GM04503 (cell line): Measurements from ENCODE around the gene INTS15.
"Not testable (repeated sequence)": the region's sequence is repeated elsewhere in the genome, so short reads cannot be mapped to it uniquely, and the experiment has no call there.

Experiments
- DNase-seq: peaks from one replicate; pipeline ENCODE4 v3.0.0-alpha.2; 2012; ENCODE audit warnings: low read depth

INTS15 gene

DNA sequence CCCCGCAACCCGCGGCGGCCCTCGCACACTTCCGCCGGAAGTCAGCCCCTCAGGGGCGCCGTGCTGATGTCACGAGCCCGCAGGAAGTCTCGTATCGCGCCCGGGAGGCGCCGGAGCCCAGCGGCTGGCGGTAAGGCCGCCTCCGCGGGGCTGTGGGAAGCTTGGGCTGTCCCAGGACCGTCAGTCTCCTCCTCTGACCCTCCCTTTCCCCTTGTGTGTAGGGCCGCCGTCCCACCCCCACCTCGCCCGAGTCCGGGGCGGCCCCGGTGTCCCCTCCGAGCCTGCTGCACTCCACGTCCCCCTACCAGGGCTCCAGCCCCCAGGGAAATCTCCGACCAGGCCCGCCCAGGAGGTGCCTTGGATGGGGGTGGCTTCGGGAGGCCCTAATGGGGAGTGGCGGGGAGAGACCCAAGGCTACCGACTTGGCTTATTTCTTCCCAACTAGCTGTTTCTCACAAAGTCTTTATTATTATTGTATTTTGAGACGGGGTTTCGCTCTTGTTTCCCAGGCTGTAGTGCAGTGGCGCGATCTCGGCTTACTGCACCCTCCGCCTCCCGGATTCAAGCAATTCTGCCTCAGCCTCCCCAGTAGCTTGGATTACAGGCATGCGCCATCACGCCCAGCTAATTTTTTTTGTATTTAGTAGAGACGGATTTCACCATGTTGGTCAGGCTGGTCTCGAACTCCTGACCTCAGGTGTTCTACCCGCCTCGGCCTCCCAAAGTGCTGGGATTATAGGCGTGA lies 12.3 kb upstream of the INTS15 start, which contains the start of gene ZDHHC4:
ZDHHC4 (plus strand) TSS at position 86 of the 745 bp plus-strand sequence. CDS start 3,108 bp downstream, outside the sequence.
- DNase-seq = peak; percentile 47

- no peak for DNase-seq
These were observed 11.4 kb upstream of the INTS15 start for GRCh38 chr7:6578114-6579084.

- DNase-seq = no peak
These were observed 10.4 kb upstream of the INTS15 start for GRCh38 chr7:6579446-6579845.

- DNase-seq = not testable (repeated sequence)
These were observed 3.9 kb upstream of the INTS15 start for GRCh38 chr7:6585746-6586432.

GRCh38 chr7:6588566-6588965 lies 1.3 kb upstream of the INTS15 start:
- DNase-seq = no peak

DNA sequence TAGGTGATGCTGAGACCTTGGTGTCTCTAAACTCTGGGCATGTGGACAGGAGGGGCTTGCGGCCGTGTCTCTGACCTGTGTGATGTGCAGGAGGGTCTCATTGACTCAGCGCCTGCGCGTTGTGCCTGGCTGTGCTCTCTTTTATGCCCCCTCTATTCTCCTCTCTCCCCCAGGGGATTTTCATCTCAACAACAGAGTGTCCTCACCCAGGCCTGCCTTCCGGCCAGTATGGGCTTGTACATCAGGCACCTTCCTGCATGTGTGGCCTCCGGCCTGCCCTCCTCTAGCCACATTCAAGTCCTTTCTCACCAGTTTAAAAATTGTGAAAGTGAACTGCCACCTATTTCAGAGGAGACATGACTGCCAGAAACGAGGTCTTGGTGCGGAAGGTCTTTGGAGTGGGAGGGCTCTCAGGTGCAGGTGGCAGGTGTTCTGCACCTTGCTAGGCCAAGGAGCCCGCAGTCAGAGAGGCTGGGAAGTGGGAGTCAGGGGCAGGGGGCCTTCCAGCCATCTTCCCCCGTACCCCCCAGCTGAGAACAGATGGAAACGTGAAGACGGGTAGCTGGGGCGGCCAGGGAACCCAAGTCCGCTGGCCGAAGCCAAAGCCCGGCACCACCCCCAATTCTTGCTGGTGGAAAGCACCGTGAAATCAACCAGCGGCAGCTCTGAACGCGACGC lies 531 bp upstream of the INTS15 start:
- DNase-seq = no peak

DNA sequence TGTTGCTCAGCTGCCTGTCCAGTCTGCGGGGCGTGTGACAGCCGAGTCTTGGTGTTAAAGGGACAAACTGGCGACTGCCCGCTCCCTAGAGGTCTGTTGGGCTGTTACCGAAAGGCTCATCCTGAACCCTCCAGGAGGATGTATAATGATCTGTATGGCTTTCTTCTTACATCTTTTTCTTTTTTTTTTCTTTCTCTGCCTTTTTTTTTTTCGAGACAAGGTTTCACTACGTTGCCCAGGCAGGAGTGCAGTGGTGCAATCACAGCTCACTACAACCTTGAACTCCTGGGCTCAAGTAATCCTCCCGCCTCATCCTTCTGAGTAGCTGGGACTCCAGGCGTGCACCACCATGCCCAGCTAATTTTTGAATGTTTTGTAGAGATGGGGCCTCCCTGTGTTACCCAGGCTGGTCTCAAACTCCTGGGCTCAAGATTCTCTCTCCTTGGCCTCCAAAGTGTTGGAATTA lies 857 bp downstream of the INTS15 start:
- no peak for DNase-seq

GRCh38 chr7:6600093-6600492 lies 10.3 kb downstream of the INTS15 start:
- DNase-seq = no peak

- DNase-seq = no peak
These were observed 14.6 kb downstream of the INTS15 start for GRCh38 chr7:6604458-6604857.

DNA sequence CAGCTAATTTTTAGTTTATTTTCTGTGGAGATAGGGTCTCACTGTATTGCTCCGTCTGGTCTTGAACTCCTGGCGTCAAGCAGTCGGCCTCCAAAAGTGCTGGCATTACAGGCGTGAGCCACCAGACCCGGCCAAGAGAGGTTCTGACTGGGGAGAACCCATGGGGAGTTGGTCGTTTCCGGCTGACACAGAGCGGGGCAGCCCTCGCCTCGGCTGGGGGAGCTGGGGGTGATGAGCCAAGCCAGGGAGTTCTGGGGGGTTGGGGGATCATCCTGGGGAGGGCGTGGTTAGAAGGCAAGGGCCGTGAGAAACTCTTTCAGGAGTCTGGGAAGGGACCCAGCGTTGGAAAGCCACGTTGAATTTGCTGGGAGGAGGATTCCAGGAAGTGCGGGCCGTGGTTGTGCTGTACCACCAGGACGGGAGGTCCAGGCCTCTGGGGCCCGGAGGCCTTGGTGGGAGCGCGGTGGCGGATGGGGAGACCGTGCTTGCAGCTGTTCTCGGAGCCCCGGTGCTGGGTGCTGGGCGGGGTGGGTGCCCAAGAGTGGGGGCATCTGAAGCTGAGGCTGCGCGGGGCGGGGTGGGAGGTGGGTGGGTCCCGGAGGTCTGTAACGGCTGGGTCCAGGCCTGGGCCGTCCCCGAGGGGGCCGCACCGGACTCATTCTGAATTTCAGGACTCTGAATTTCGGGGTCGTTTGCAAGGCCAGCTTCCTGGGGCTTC lies 17.2 kb downstream of the INTS15 start:
- no peak for DNase-seq

GRCh38 chr7:6607651-6608051 lies 17.8 kb downstream of the INTS15 start:
- DNase-seq = no peak

- no peak for DNase-seq
These were observed 18.3 kb downstream of the INTS15 start for GRCh38 chr7:6608081-6608480.

DNA sequence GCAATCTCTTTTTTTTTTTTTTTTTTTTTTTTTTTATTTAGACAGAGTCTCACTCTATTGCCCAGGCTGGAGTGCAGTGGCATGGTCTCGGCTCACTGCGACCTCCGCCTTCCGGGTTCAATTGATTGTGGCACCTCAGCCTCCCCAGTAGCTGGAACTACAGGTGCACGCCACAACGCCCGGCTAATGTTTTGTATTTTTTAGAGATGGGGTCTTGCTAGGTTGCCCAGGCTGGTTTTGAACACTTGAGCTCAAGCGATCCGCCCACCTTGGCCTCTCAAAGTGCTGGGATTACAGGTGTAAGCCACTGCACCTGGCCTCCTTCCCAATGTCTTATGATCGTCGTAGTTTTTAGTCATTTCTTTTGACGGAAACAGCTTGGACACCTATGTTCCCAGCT lies 19.0 kb downstream of the INTS15 start:
- no peak for DNase-seq

- DNase-seq = no peak
These were observed 23.0 kb downstream of the INTS15 start for GRCh38 chr7:6612819-6613218.

- no peak for DNase-seq
These were observed 23.9 kb downstream of the INTS15 start for GRCh38 chr7:6613706-6614105.

DNA sequence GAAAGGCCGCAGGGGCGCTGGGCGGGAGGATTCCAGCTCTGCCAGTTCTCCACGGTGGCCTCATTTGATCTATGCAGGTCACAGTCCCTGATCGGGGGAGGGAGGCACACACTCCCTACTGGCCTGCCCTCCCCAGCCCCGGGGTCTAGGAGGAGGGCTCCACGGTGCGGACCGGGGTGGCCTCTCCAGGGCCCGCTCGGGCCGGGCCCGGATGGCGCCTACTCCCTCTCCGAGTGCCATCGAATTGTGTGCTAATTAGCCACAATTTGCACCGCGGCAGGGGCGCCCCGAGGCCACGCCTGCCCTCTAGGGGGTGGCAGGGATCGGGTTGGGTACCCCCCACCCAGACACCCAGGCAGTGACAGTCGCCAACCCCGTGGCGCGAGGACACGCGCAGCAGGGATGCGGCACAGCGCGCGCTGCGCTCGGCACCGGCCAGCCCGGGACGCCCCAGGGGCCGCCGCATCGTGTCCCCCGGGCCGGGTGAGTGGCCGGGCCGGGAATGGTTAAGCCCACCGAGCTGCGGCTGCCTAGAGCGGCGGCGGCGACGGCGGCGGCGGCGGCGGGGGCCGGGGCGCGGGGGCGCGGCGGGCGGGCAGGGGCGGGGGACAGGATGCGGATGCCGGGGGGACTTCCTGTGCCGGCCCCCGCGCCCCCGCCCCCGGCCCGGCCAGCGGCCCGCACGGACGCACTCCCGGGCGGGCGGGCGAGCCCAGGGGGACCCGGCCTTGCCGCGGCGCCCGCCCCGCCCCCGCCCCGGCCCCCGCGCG lies 25.3 kb downstream of the INTS15 start, which contains the start of gene ZNF853:
ZNF853 (plus strand) TSS at position 658 of the 770 bp plus-strand sequence. CDS start 565 bp downstream, outside the sequence.
- no peak for DNase-seq

DNA sequence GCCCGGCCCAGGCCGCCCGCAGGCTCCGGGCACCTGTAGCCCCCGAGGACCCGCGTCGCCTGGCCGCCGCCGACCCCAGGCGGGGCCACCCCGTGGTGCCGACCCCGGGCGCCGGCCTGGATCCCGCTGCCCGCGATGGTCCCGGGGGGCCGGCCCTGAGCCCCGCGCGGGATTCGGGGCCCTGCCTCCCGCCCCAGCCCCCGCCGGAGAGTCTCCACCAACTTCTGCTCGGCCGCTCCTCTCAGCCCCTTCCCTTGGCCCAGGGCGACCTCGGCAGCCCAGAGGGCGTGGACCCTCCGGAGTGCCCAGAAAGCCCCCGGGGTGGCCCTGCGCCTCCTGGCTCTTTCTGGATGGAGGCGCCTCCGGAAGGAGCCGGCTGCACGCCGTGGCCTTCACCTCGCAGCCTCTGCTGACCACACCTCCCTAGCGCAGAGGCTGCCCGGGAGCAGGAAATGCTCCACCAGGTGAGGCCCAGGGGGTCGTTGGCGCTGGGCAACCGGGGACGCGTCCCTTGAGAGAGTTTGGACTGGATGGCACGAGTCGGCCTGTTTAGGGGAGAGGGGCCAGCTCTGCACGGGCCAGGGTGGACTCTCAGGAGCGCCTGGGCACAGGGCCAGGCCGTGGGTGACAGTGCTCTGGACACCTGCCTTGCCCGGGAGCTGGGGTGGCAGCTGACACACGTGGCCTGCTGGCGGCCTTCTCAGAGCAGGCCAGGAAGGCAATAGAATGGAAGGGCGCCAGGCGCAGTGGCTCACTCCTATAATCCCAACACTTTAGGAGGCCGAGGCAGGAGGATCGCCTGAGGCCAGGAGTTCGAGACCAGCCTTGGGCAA lies 26.1 kb downstream of the INTS15 start:
- no peak for DNase-seq

- no peak for DNase-seq
These were observed 27.2 kb downstream of the INTS15 start for GRCh38 chr7:6616854-6617643.
